ENCODE results near the gene RPP25L.

The RPP25L gene

GRCh38 chr9:34610434-34611206, 1.3 kb downstream of the RPP25L start:
- no peak for DNase-seq

DNA sequence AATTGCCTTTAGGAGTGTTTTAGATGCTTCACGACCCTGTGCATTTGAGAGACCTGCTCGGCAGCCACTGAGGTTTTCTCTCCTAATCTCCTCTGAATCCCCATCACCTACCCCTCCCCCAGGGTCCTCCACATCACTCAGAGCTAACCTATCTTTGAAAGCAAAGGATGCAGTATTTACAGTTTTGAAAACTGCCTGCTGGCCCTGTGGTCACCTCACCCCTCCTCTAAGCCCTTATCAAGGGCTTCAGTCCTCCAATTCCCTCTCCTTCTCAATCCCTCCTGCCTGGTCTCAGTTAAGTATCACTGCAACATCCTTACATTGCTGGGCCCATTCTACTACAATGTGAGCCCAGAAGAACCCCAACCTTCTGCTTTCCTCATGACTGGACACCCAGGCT, 4.6 kb downstream of the RPP25L start:
- DNase-seq: no peak

DNA sequence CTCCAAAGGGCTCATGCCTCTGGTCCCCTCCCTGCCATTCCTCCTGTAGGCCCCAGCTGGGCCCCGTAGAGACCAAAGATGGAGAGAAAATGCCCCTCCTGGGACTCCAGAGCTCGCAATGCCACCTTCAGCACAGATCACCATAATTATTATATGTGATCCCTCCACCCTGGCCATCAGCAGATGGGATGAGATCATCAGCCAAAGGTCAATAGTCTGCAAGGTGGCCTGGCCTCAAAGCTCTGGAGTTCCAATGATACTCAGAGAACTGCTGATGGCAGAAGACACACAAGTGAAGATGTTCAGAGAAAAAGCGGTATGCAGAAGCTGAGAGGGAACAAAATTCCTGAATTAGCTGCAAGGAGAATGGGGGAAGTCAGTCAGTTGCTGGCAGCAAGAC, 5.0 kb downstream of the RPP25L start:
- DNase-seq: no peak

DNA sequence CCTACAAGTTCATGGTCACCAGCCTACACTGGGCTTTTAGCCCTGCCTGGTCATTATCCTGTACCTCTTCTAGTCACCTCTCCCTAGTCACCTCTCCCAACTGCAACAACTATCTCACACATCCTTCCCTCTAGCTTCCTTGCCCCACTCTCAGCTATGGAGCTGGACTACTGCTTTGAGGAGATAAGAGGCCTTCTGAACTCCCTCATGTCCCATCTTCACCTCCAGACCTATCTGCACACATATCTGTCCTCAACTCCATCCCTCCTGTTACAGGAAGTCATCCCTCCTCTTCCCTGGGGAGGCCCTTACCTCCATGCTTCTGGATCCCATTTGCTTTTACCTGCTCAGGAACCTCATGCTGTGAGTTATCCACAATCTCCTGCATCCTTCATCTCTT, 5.7 kb downstream of the RPP25L start:
- no peak for DNase-seq

- no peak for DNase-seq
Observed at GRCh38 chr9:34603610-34604231, 8.2 kb downstream of the RPP25L start.

DNA sequence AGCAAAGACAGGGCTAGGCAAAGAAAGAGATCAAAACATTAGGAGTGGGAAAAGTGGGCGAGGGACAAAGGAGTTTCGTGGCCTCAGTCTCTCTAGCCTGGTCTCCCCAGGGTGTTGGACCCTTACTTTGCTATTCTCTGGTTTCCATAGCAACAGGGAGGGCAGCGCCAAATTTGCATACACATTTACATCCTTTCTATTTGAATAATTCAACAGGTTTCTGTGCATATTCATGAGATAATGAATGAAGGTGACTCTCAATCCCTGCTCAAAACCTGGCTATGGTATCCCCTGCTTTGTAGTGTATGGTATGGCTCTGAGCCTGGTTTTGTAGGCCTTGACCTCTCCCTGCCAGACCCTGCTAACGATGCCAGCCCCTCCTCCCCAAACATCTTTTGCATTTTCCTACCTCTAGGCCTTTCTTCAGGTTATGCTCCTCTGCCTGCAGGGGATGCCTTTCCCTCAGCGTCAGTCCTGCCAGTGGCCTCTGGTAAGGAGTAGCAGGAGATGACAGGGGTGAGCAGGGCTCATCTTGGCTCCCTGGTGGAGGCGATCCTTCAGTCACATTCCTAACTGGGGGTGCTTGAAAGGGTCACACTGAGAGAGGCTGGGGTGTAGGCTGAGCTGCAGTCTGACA, 9.8 kb downstream of the RPP25L start:
- no peak for DNase-seq

DNA sequence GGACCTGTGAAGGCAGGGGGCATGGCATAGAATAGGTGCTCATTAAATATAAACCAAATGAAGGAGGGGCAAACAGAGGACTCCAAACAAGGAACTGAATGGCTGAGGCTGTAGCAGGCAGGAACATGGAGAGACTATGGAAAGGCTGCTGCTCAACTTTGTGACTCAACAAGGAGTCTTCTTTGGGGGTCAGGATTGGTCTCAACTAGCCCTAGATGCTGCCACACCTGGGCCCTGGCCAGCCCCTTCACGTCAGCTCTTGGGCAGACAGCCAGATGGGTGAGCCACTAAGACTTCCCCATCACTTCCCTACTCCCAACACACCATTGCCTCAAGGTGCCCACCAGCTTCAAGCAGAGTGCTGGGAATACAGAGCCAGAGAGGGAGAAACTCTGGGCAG, 11.0 kb downstream of the RPP25L start:
- no peak for DNase-seq

DNA sequence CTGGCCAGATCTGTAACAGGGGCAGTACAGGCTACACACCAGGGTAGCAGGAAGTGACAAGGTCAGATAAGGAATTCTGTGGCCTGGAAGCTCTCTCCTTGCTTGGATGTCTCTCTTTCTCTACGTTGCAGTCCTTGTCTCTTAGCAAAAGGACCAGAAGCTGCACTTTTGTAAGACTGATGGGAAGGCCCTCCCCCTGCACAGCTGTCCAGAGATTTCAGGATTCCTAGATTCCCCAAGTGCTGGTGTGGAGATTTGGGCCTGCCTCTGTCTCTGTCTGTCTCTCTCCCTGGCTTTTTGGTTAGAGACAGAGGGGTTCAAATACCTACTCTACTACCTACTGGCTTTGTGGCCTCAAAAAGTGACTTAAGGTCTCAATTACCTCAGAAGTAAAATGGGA, 12.4 kb downstream of the RPP25L start:
- DNase-seq: no peak

- no peak for DNase-seq
Observed at GRCh38 chr9:34594177-34594576, 17.7 kb downstream of the RPP25L start.

- DNase-seq: no peak
Observed at GRCh38 chr9:34592895-34593601, 18.8 kb downstream of the RPP25L start.

GRCh38 chr9:34591917-34592866, 19.7 kb downstream of the RPP25L start:
- no peak for DNase-seq

- DNase-seq: no peak
Observed at GRCh38 chr9:34591248-34591916, 20.5 kb downstream of the RPP25L start.

- DNase-seq: no peak
Observed at GRCh38 chr9:34590381-34591247, 21.3 kb downstream of the RPP25L start.

- DNase-seq: no peak
Observed at GRCh38 chr9:34589636-34590380, 22.1 kb downstream of the RPP25L start, which contains the start of gene CNTFR. Gene CNTFR, minus strand, starts transcription at chr9:34589724. Its CDS starts 20,743 bp downstream, at chr9:34568981.

GRCh38 chr9:34588671-34589635, 22.9 kb downstream of the RPP25L start:
- no peak for DNase-seq

GRCh38 chr9:34587271-34587670, 24.6 kb downstream of the RPP25L start:
- no peak for DNase-seq

GRCh38 chr9:34585946-34586669, 25.8 kb downstream of the RPP25L start:
- DNase-seq: no peak

DNA sequence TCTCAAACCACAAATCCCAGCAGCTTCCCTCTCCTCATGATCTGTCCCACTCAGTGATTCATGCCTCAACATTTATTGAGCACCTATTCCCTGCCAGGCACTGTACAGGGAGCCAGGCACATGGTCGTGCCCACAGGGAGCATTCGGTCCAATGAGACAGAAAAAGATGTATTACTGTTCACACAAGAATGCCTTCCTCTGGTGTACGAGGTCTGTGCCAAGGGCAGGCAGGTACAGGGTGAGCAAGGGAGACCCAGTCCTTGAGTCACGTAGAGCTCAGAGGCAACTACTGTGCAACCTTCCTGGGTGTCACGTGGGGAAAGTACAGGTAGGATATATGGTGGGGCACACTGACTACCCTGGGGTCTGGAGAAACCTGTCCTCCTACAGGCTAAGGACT, 26.9 kb downstream of the RPP25L start:
- no peak for DNase-seq
